H7 (cell line): ENCODE measurements around the gene CXCL11. TPM values are rescaled to one million over a fixed set of nuclear protein-coding genes. Genes with fewer than 3 reads are reported as not detected.

Experiments
- DNase-seq: peaks from one replicate; pipeline ENCODE4 v3.0.0; 2012
- H3K27me3 ChIP-seq: 2 replicates; pipeline ENCODE4 v1.6.0; 2011; ENCODE audit warnings: mild to moderate bottlenecking, low read length; ENCODE audit not compliant: control insufficient read depth, insufficient read depth
- H3K36me3 ChIP-seq: replicated peaks from 2 replicates; pipeline ENCODE4 v1.5.1; 2011; ENCODE audit warnings: low read length; ENCODE audit not compliant: control insufficient read depth, insufficient read depth
- H3K4me3 ChIP-seq: 2 replicates; pipeline ENCODE4 v1.5.1; 2011; ENCODE audit warnings: low read depth, mild to moderate bottlenecking, control low read depth, low read length, moderate library complexity; ENCODE audit not compliant: insufficient read depth
- total RNA-seq: library from RNA; depleted of rRNA; stranded (reverse); fragments of >200 nt; shearing (Covaris generic); gene quantifications from 2 replicates; pipeline ENCODE4 v1.2.3, GENCODE V29; 2014

Gene CXCL11
- total RNA-seq, 1 experiment from 2014 or later = not detected

GRCh38 chr4:76022677-76023076 is 13.2 kb downstream of the CXCL11 start:
- DNase-seq = no peak
- Histone ChIP-seq H3K4me3 (no peak overlapping the region), H3K36me3 (no peaks in the 10 kb centered on the region), H3K27me3 (no peaks in the 10 kb centered on the region)

- no peak overlapping the region for H3K4me3 ChIP-seq
- H3K36me3 ChIP-seq = no peaks in the 10 kb centered on the region
- no peaks in the 10 kb centered on the region for H3K27me3 ChIP-seq
- no peak for DNase-seq
Measured at GRCh38 chr4:76022031-76022430, 13.8 kb downstream of the CXCL11 start.

DNA sequence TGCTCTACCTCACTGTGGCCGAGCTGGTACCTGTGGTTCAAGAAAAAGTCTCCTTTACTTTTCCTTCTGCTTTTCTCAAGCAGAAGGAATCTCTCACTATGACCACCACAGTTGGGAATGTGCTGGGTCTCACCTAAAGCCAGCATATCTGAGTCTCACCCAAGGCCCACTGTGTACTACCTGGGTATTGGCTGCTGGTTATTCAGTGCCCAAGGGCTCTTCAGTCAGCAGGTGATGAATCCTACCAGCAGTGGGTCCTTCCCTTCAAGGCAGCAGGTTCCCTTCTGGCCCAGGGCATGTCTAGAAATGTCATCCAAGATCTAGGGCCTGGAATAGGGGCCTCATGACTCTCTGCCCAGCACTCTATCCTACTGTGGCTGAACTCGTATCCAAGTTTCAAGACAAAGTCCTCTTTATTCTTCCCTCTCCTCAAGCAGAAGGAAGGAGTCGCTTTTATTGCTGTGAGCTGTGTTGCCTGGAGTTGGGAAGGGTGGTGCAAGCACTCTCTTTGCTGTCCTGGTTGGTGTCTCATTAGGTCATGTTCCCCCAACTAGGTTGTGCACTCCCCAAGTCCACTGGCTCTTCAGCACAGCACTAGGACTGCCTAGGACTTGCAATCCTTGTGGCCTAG is 18.7 kb downstream of the CXCL11 start:
- Histone ChIP-seq H3K36me3 (no peaks in the 10 kb centered on the region), H3K27me3 (no peaks in the 10 kb centered on the region), H3K4me3 (no peak overlapping the region)
- DNase-seq = no peak

DNA sequence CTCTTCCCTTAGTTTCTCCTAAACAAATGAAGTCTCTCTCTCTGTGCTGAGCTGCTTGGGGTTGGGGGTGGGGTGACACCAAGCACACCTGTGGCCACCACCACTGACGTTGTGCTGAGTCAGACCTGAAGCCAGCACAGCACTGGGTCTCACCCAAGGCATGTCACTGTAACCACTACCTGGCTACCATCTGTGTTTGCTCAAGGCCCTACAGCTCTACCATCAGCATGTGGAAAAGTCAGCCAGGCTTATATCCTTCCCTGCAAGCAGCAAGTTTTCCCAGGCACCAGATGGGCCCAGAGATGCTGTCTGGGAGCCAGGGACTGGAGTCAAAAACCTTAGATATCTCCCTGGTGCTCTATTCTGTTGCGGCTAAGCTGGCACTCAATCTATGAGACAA is 19.5 kb downstream of the CXCL11 start:
- DNase-seq = no peak
- H3K27me3 ChIP-seq = no peaks in the 10 kb centered on the region
- no peak overlapping the region for H3K4me3 ChIP-seq
- no peaks in the 10 kb centered on the region for H3K36me3 ChIP-seq

GRCh38 chr4:76013540-76013939 is 22.3 kb downstream of the CXCL11 start:
- H3K4me3 ChIP-seq = no peak overlapping the region
- no peak for DNase-seq
- no peaks in the 10 kb centered on the region for H3K36me3 ChIP-seq
- no peaks in the 10 kb centered on the region; the same call in 1 of the 2 replicates for H3K27me3 ChIP-seq

GRCh38 chr4:76012388-76012801 is 23.5 kb downstream of the CXCL11 start:
- Histone ChIP-seq H3K36me3 (no peaks in the 10 kb centered on the region), H3K27me3 (no peaks in the 10 kb centered on the region; the same call in 1 of the 2 replicates), H3K4me3 (no peak overlapping the region)
- no peak for DNase-seq

GRCh38 chr4:76011700-76012387 is 24.0 kb downstream of the CXCL11 start:
- no peaks in the 10 kb centered on the region for H3K36me3 ChIP-seq
- H3K4me3 ChIP-seq = no peak overlapping the region
- peak; percentile 63 for DNase-seq
- no peaks in the 10 kb centered on the region; the same call in 1 of the 2 replicates for H3K27me3 ChIP-seq

- Histone ChIP-seq H3K36me3 (no peaks in the 10 kb centered on the region), H3K27me3 (no peaks in the 10 kb centered on the region; the same call in 1 of the 2 replicates), H3K4me3 (no peak overlapping the region)
- DNase-seq = no peak
Measured at GRCh38 chr4:76011018-76011670, 24.7 kb downstream of the CXCL11 start.

DNA sequence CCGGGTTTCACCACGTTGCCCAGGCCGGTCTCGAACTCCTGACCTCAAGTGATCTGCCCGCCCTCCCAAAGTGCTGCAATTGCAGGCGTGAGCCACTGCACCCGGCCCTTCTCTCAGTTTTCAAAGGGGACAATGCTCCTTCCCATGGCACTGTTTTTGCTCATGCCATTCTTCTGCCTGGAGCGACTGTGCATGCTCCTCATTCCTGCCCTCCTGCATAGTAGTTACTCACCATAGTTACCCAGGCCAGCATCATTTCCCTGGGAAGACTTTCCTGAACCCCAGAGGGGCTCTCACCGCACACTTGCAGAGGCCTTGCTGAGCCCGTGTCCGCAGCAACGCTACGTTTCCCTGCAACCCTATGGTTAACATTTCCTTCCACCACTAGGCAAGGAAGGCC is 25.3 kb downstream of the CXCL11 start:
- H3K27me3 ChIP-seq = no peaks in the 10 kb centered on the region; the same call in 1 of the 2 replicates
- H3K4me3 ChIP-seq = no peak overlapping the region
- no peaks in the 10 kb centered on the region for H3K36me3 ChIP-seq
- no peak for DNase-seq

- no peak overlapping the region for H3K4me3 ChIP-seq
- H3K27me3 ChIP-seq = no peaks in the 10 kb centered on the region; the same call in 1 of the 2 replicates
- no peak for DNase-seq
- no peaks in the 10 kb centered on the region for H3K36me3 ChIP-seq
Measured at GRCh38 chr4:76009311-76009710, 26.6 kb downstream of the CXCL11 start.

GRCh38 chr4:76007089-76007862 is 28.6 kb downstream of the CXCL11 start, which contains the start of gene CXCL9:
Gene CXCL9 (minus strand): TSS chr4:76007509. CDS start chr4:76007449, 60 bp downstream.
- Histone ChIP-seq H3K36me3 (no peaks in the 10 kb centered on the region), H3K27me3 (no peaks in the 10 kb centered on the region; the same call in 1 of the 2 replicates), H3K4me3 (no peak within 1 kb of the TSS)
- DNase-seq = no peak

DNA sequence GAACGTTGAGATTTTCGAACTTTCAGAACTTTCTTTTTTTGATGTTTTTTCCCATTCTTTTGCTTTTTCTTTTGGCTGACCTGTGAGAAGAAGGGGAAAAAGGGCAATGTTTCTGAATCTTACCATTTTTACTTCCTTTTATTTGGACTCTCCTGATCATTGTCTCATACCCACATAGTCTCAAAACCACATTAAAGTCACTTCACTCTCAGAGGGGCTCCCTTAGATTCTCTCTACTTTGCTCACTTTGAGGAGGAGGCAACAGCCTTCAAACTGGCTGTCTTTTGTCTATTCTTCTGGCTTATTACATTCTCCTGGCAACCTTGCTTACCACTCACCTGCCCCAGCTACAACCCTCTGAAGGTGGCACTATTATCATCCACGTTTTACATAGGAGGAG is 32.2 kb downstream of the CXCL11 start:
- DNase-seq = no peak
- Histone ChIP-seq H3K27me3 (no peaks in the 10 kb centered on the region; the same call in 1 of the 2 replicates), H3K4me3 (no peak overlapping the region), H3K36me3 (no peaks in the 10 kb centered on the region)

DNA sequence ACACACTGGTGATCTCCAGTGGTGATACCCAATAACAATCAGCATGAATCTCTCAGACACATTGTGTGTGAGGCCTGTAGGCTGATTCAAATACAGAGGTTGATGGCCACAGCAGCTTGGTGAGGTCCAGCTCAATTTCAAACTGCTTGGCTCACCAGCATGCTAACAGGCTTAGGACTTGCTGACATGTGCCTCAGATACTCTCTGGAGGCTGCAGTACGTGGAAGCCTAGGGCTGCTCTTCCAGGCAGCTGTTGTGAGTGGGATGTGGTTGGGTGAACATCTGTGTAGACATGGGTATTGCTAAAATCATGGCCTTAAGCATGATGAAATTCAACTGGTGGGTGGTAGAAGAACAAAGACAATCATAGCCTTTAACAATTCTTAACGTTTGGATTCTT is 32.8 kb downstream of the CXCL11 start:
- no peaks in the 10 kb centered on the region for H3K36me3 ChIP-seq
- H3K4me3 ChIP-seq = no peak overlapping the region
- H3K27me3 ChIP-seq = no peaks in the 10 kb centered on the region; the same call in 1 of the 2 replicates
- no peak for DNase-seq

DNA sequence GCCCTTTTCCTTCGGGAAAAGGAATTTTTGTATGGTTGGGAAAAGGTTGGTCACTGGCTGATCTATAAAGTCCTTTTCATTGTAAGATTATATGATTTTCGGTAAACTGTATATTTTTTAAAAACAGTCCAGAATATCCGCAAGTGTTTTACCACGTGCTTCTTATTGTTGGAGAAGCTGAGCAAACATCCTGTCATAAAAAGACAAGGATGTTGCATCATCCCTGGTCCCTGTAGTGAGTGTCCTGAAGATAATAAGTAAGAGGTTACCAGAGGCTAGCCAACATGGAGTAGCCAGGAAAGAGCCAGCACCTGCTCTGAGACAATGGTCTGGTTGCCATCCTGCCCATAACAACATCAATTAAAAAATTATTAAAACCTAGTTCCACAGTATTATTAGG is 33.7 kb downstream of the CXCL11 start:
- H3K4me3 ChIP-seq = no peak overlapping the region
- no peaks in the 10 kb centered on the region for H3K36me3 ChIP-seq
- DNase-seq = no peak
- H3K27me3 ChIP-seq = no peaks in the 10 kb centered on the region; the same call in 1 of the 2 replicates
